Glutamatergic neuron (in vitro differentiated cells): ENCODE results near the gene MTCH2. TPM values are rescaled to one million over a fixed set of nuclear protein-coding genes. Genes with fewer than 3 reads are reported as not detected.

Experiments used
- DNase-seq: peaks from one replicate; pipeline ENCODE4 v3.0.0; 2022
- H3K27ac Mint-ChIP-seq: one replicate; pipeline ENCODE4 v1.8.0; 2020; ENCODE audit warnings: mild to moderate bottlenecking, mixed read lengths, inconsistent platforms; ENCODE audit not compliant: unreplicated experiment
- H3K27me3 Mint-ChIP-seq: one replicate; pipeline ENCODE4 v1.8.0; 2020; ENCODE audit warnings: mild to moderate bottlenecking, moderate library complexity, mixed read lengths, inconsistent platforms; ENCODE audit not compliant: unreplicated experiment
- H3K36me3 Mint-ChIP-seq: one replicate; pipeline ENCODE4 v1.8.0; 2020; ENCODE audit warnings: mild to moderate bottlenecking, mixed read lengths, inconsistent platforms; ENCODE audit not compliant: unreplicated experiment
- H3K4me1 Mint-ChIP-seq: one replicate; pipeline ENCODE4 v1.8.0; 2020; ENCODE audit warnings: mild to moderate bottlenecking, low read depth, mixed read lengths, inconsistent platforms; ENCODE audit not compliant: unreplicated experiment
- H3K4me3 Mint-ChIP-seq: one replicate; pipeline ENCODE4 v1.8.0; 2020; ENCODE audit warnings: mild to moderate bottlenecking, mixed read lengths, inconsistent platforms; ENCODE audit not compliant: unreplicated experiment
- H3K9me3 Mint-ChIP-seq: one replicate; pipeline ENCODE4 v1.8.0; 2020; ENCODE audit warnings: mild to moderate bottlenecking, moderate library complexity, mixed read lengths, inconsistent platforms; ENCODE audit not compliant: unreplicated experiment
- CTCF ChIP-seq: fragments of 200-600 bp; sonication (generic); IDR thresholded peaks from one replicate; pipeline ENCODE4 v1.5.0; 2021; ENCODE audit not compliant: partially characterized antibody, unreplicated experiment
- total RNA-seq: library from RNA; stranded (reverse); fragmentation: NEBNext Ultra II Directional; extraction: Animal tissue kit (Norgen Biotek cat#: 25700); gene quantifications from one replicate; pipeline ENCODE4 v1.2.1, GENCODE V29; 2021; ENCODE audit not compliant: unreplicated experiment

Gene MTCH2
- total RNA-seq, 1 donor from 2014 or later: 144 TPM

GRCh38 chr11:47589118-47589517 lies 53.2 kb downstream of the MTCH2 start:
- H3K4me1 Mint-ChIP-seq: peaks cover 2% of the 10 kb centered on the region
- TF ChIP-seq CTCF: no peak
- H3K36me3 Mint-ChIP-seq: no peaks in the 10 kb centered on the region
- H3K4me3 Mint-ChIP-seq: no peak overlapping the region
- H3K9me3 Mint-ChIP-seq: peaks cover 4% of the 10 kb centered on the region
- H3K27ac Mint-ChIP-seq: no peak overlapping the region
- DNase-seq: no peak
- H3K27me3 Mint-ChIP-seq: peaks cover 22% of the 10 kb centered on the region

GRCh38 chr11:47587723-47588326 lies 54.5 kb downstream of the MTCH2 start:
- Mint-ChIP-seq H3K36me3 (peaks cover 5% of the 10 kb centered on the region), H3K27me3 (peaks cover 16% of the 10 kb centered on the region), H3K27ac (no peak overlapping the region), H3K4me3 (no peak overlapping the region), H3K4me1 (peaks cover 2% of the 10 kb centered on the region), H3K9me3 (peaks cover 4% of the 10 kb centered on the region)
- no peak for DNase-seq
- TF ChIP-seq CTCF: no peak

GRCh38 chr11:47587039-47587716 lies 55.2 kb downstream of the MTCH2 start:
- Mint-ChIP-seq H3K9me3 (peaks cover 4% of the 10 kb centered on the region), H3K36me3 (peaks cover 5% of the 10 kb centered on the region), H3K4me3 (no peak overlapping the region), H3K27me3 (peaks cover 12% of the 10 kb centered on the region), H3K27ac (no peak overlapping the region), H3K4me1 (peaks cover 2% of the 10 kb centered on the region)
- TF ChIP-seq CTCF: no peak
- DNase-seq: no peak

- no peak for TF ChIP-seq CTCF
- Mint-ChIP-seq H3K27ac (no peak within 1 kb of the TSS), H3K4me3 (no peak within 1 kb of the TSS), H3K9me3 (peaks cover 4% of the 10 kb centered on the region), H3K27me3 (peaks cover 9% of the 10 kb centered on the region), H3K4me1 (peaks cover 2% of the 10 kb centered on the region), H3K36me3 (peaks cover 5% of the 10 kb centered on the region)
- no peak for DNase-seq
Observed at GRCh38 chr11:47586098-47586855, 56.1 kb downstream of the MTCH2 start, which contains the start of gene FAM180B. Gene FAM180B, plus strand, starts transcription at chr11:47586678. Its CDS starts 91 bp downstream, at chr11:47586769.

- Mint-ChIP-seq H3K4me3 (no peak overlapping the region), H3K9me3 (peaks cover 8% of the 10 kb centered on the region), H3K36me3 (peaks cover 5% of the 10 kb centered on the region), H3K27me3 (peaks cover 13% of the 10 kb centered on the region), H3K4me1 (peaks cover 9% of the 10 kb centered on the region), H3K27ac (no peak overlapping the region)
- DNase-seq: no peak
- TF ChIP-seq CTCF: no peak
Observed at GRCh38 chr11:47583844-47584243, 58.5 kb downstream of the MTCH2 start.
